Gastrocnemius medialis (tissue), 4 donors: Measurements from ENCODE around the gene FARS2. TPM values are rescaled to one million over a fixed set of nuclear protein-coding genes. Genes with fewer than 3 reads are reported as not detected.

Source experiments
- ATAC-seq, 2 donors: fragments of 150-250 bp; one replicate each; pipeline ENCODE4 v1.9.1; 2016
- DNase-seq, 2 donors: peaks; one replicate each; pipeline ENCODE4 v3.0.0-alpha.2; 2019
- H3K27ac ChIP-seq, 4 donors: fragments of 200-600 bp; sonication (generic); 1 replicate in 1 of 4; 2 replicates in 3 of 4; pipeline ENCODE4 v1.5.1; 2016 to 2018; ENCODE audit warnings: mild to moderate bottlenecking in 2 of 4, moderate library complexity in 1 of 4
- H3K27me3 ChIP-seq, 3 donors: fragments of 200-600 bp; sonication (generic) in 2 of 3; 1 replicate in 1 of 3; 2 replicates in 2 of 3; pipeline versions ENCODE4 v1.5.1 to v1.6.0; 2016 to 2019; ENCODE audit warnings: mild to moderate bottlenecking in 1 of 3, moderate library complexity in 1 of 3
- H3K36me3 ChIP-seq, 2 donors: fragments of 200-600 bp; sonication (generic) in 1 of 2; one replicate each; pipeline ENCODE4 v1.5.1; 2017 to 2018
- H3K4me1 ChIP-seq, 2 donors: fragments of 200-600 bp; sonication (generic) in 1 of 2; one replicate each; pipeline ENCODE4 v1.5.1; 2016 to 2017; ENCODE audit warnings: mild to moderate bottlenecking in 2 of 2
- H3K4me3 ChIP-seq, 4 donors: fragments of 200-600 bp; sonication (generic) in 3 of 4; 1 replicate in 1 of 4; 2 replicates in 3 of 4; pipeline ENCODE4 v1.5.1; 2016 to 2019; ENCODE audit warnings: mild to moderate bottlenecking in 2 of 4
- H3K9me3 ChIP-seq, 3 donors: fragments of 200-600 bp; sonication (generic) in 2 of 3; 1 replicate in 1 of 3; 2 replicates in 2 of 3; pipeline ENCODE4 v1.5.1; 2016 to 2019
- CTCF ChIP-seq, 5 experiments: fragments of 450-650 bp in 3 of 5; fragments of 200-600 bp in 2 of 5; sonication (generic) in 2 of 5; IDR thresholded peaks in 4 of 5; conservative IDR thresholded peaks in 1 of 5; 1 replicate in 4 of 5; 2 replicates in 1 of 5; pipeline ENCODE4 v1.5.1; 2016 to 2019; ENCODE audit warnings: antibody characterized with exemption in 5 of 5, mild to moderate bottlenecking in 3 of 5, moderate library complexity in 3 of 5
- POLR2A ChIP-seq, 2 donors: fragments of 450-650 bp; IDR thresholded peaks; one replicate each; pipeline ENCODE4 v1.6.1; 2017; ENCODE audit warnings: antibody characterized with exemption in 2 of 2, mild to moderate bottlenecking in 2 of 2, moderate library complexity in 2 of 2
- in situ Hi-C, 4 donors: fragments of 200-750 bp; cut with MboI; loops; one replicate each; pipeline versions ENCODE4 v1.15.0 to v1.8.0; 2017; ENCODE audit warnings: low sequenced_read_pairs in 4 of 4
- intact Hi-C: fragments of 100-400 bp; cut with DNase I; formaldehyde crosslinking; loops from one replicate; pipeline ENCODE4 v1.15.1; 2023; ENCODE audit warnings: low total_unique reads
- total RNA-seq, 4 donors: library from RNA; depleted of rRNA; stranded (reverse); fragments of >200 nt; gene quantifications; one replicate each; pipeline versions ENCODE4 v1.1.0 to v1.2.3, GENCODE V29; 2016

FARS2 gene
- total RNA-seq, 4 donors from 2014 or later = 13.6 to 24.0 (median 15.8) TPM

DNA sequence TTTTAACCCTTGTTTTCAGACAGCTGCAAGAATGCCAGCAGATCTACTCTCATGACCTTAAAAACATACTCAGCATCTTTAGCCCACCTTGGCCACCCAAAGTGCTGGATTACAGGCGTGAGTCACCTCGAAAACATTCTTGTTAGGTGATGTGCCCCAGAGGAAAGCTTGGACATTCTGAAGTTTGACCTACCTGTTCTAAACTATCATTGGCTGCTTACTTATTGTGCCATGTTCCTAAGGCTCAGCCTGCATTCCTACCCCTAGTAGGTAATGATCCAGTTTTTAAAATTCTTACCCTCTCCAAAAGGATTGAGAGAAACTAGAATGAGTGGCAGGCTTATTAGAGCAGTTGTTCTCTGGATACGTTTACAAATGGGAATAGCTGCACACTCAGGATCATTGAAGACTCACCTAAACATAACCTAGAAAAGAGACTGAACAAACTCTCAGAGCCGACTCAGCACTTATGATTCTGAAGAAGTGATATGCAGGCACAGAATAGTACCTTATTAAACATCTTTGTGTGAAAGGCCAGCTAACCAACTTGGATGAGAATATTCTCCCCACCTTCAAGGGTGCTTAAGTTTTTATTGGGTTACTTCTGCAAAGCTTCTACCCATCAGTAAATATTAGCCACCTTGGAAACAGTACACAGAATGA lies 383.3 kb downstream of the FARS2 start:
- intact Hi-C loops = no loop called here
- peaks cover 18 to 22% of the 10 kb centered on the region in 2 donors for H3K4me1 ChIP-seq
- ATAC-seq (no peak), DNase-seq (no peak)
- no peaks in the 10 kb centered on the region for H3K27me3 ChIP-seq
- no peak overlapping the region for H3K27ac ChIP-seq
- in situ Hi-C loops = no loop called here
- no peak overlapping the region for H3K4me3 ChIP-seq
- TF ChIP-seq CTCF (IDR thresholded peaks at IDR 0.05 in 4 of 5, conservative IDR thresholded peaks at IDR 0.05 in 1 of 5) (no peak), POLR2A (IDR thresholded peaks at IDR 0.05) (no peak)
- no peaks in the 10 kb centered on the region for H3K36me3 ChIP-seq
- peaks cover 0 to 6% (median 0%) of the 10 kb centered on the region in 3 donors for H3K9me3 ChIP-seq

DNA sequence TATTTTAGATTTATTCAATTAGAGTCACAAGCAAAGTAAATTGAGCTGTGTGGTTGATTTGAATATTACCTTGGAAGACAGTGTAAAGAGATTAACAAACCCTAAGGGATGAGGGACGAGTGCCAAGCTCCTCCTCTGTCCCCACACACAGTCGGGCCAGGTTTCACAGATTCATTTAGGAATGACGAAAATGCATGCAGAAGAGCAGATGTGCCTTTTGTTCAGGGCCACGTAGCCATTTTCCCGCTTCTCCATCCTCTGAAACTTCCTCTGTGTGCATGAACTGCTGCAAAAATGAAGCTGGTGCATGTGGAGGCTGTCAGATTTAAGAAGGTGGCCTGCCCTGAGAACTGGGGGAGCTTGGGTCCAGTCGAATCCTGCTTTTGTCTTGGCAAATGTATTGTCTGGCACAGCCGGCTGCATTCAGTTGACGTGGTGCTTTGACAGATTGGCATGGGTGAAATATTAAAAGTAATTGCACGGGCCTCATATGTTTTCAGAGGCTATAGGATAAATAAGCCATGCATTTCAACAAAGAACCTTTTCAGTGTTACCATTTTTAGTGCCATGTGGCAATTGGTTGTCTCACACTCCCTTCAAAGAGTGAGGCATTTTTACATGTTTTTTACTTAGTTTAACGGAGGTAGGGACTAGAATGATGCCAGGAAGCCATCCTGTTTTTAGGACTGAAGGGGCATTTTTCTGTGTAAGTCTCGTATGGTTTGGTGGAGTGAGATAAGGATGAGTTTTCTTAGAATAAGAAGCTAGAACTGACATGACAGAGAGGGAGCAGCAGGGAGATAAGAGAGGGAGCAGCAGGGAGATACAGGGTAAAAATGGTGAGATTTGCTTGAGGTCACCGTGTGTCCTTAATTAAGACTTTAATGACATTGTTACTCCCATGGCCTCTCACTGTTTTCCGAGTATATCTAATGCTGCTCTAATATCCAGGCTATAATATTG lies 384.3 kb downstream of the FARS2 start:
- TF ChIP-seq POLR2A (IDR thresholded peaks at IDR 0.05) = no peak
- TF ChIP-seq CTCF (IDR thresholded peaks at IDR 0.05 in 4 of 5, conservative IDR thresholded peaks at IDR 0.05 in 1 of 5) = no peak
- Histone ChIP-seq H3K27me3 (no peaks in the 10 kb centered on the region), H3K4me3 (no peak overlapping the region), H3K9me3 (peaks cover 0 to 2% (median 0%) of the 10 kb centered on the region in 3 donors), H3K27ac (no peak overlapping the region), H3K4me1 (peaks cover 18 to 22% of the 10 kb centered on the region in 2 donors), H3K36me3 (no peaks in the 10 kb centered on the region)
- intact Hi-C loops (no loop called here), in situ Hi-C loops (no loop called here)
- DNase-seq = no peak
- ATAC-seq = no peak

DNA sequence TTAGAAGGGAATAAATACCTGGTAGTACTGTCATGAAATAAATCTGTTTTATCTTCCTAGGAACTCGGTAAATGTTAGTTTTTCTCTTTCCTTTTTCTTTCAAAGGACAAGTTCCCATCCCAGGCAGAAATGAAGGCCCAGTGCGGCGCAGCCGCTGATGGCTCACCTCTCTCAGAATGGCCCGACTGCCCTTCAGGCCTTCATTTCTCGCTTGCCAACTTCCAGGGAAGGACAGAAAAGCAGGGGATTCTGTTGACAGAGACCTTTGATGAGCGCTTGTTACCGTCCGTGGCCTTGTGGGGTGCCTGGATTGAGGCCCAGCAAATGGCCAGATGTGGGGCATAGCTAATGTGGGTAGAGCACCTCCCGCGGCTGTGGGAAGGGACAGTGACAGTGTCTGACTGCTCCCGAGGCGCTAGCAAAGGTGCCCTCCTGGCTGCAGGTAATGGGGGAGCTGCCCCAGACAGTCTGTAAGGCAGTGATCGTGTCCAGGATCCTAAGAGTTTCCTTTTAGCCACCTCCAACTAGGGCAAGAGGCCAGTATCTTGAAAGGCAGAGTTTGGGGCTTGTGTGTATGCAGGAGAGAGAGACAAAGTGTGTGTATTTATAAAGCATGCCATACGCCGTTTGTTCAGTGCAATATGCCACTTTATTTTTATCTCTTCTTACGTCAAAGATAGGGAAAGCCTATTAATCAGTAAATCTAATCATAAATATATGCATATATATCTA lies 391.3 kb downstream of the FARS2 start:
- no peak overlapping the region for H3K27ac ChIP-seq
- TF ChIP-seq POLR2A (IDR thresholded peaks at IDR 0.05) (no peak), CTCF (IDR thresholded peaks at IDR 0.05 in 4 of 5, conservative IDR thresholded peaks at IDR 0.05 in 1 of 5) (no peak)
- no peak for ATAC-seq

GRCh38 chr6:5653801-5654200 lies 392.5 kb downstream of the FARS2 start:
- no peaks in the 10 kb centered on the region for H3K9me3 ChIP-seq
- no peaks in the 10 kb centered on the region for H3K27me3 ChIP-seq
- H3K36me3 ChIP-seq = no peaks in the 10 kb centered on the region
- ATAC-seq (no peak), DNase-seq (no peak)
- no peak for TF ChIP-seq POLR2A (IDR thresholded peaks at IDR 0.05)
- no peak for TF ChIP-seq CTCF (IDR thresholded peaks at IDR 0.05 in 4 of 5, conservative IDR thresholded peaks at IDR 0.05 in 1 of 5)
- in situ Hi-C loops = no loop called here
- H3K27ac ChIP-seq = no peak overlapping the region
- intact Hi-C loops = no loop called here
- peaks cover 4 to 7% of the 10 kb centered on the region in 2 donors for H3K4me1 ChIP-seq
- H3K4me3 ChIP-seq = no peak overlapping the region

More for the DNA sequence above, 391.3 kb downstream of the FARS2 start:
- H3K9me3 ChIP-seq = no peaks in the 10 kb centered on the region
- in situ Hi-C loops = no loop called here
- intact Hi-C loops = no loop called here
- H3K4me3 ChIP-seq = no peak overlapping the region
- peaks cover 12 to 16% of the 10 kb centered on the region in 2 donors for H3K4me1 ChIP-seq
- H3K36me3 ChIP-seq = no peaks in the 10 kb centered on the region
- DNase-seq = no peak
- H3K27me3 ChIP-seq = no peaks in the 10 kb centered on the region
